Gastroesophageal sphincter (tissue), 3 donors: ENCODE measurements around the gene PLCB4.

Source experiments
- CTCF ChIP-seq, 4 experiments: fragments of 200-600 bp in 2 of 4; fragments of 450-650 bp in 2 of 4; sonication (generic) in 1 of 4; IDR thresholded peaks; one replicate each; pipeline ENCODE4 v1.5.1; 2017 to 2019; ENCODE audit warnings: antibody characterized with exemption in 4 of 4, mild to moderate bottlenecking in 2 of 4, moderate library complexity in 2 of 4
- EP300 ChIP-seq: sonication (generic); formaldehyde crosslinking; IDR thresholded peaks from one replicate; pipeline ENCODE4 v1.6.1; 2017; ENCODE audit warnings: antibody characterized with exemption, mild to moderate bottlenecking
- POLR2A ChIP-seq, 2 donors: fragments of 450-650 bp; IDR thresholded peaks; one replicate each; pipeline ENCODE4 v1.6.1; 2017; ENCODE audit warnings: antibody characterized with exemption in 2 of 2, mild to moderate bottlenecking in 2 of 2, moderate library complexity in 1 of 2
- POLR2AphosphoS5 ChIP-seq: sonication (generic); formaldehyde crosslinking; IDR thresholded peaks from one replicate; pipeline ENCODE4 v1.6.1; 2017; ENCODE audit warnings: antibody characterized with exemption

GRCh38 chr20:9244811-9245210 is 175.9 kb downstream of the PLCB4 start:
- TF ChIP-seq CTCF (IDR thresholded peaks at IDR 0.05) = no peak
- TF ChIP-seq EP300 = no peak
- TF ChIP-seq POLR2A (IDR thresholded peaks at IDR 0.05) = no peak
- no peak for TF ChIP-seq POLR2AphosphoS5
